Measurements from ENCODE around the gene CA5A. TPM values are rescaled to one million over a fixed set of nuclear protein-coding genes. Genes with fewer than 3 reads are reported as not detected.

Gene CA5A
- total and polyA plus RNA-seq, 2 of the 13 experiments (the other 11 are each of a cell fraction or from before 2014, with no cell fraction given), result 66.8 to 106 TPM

DNA sequence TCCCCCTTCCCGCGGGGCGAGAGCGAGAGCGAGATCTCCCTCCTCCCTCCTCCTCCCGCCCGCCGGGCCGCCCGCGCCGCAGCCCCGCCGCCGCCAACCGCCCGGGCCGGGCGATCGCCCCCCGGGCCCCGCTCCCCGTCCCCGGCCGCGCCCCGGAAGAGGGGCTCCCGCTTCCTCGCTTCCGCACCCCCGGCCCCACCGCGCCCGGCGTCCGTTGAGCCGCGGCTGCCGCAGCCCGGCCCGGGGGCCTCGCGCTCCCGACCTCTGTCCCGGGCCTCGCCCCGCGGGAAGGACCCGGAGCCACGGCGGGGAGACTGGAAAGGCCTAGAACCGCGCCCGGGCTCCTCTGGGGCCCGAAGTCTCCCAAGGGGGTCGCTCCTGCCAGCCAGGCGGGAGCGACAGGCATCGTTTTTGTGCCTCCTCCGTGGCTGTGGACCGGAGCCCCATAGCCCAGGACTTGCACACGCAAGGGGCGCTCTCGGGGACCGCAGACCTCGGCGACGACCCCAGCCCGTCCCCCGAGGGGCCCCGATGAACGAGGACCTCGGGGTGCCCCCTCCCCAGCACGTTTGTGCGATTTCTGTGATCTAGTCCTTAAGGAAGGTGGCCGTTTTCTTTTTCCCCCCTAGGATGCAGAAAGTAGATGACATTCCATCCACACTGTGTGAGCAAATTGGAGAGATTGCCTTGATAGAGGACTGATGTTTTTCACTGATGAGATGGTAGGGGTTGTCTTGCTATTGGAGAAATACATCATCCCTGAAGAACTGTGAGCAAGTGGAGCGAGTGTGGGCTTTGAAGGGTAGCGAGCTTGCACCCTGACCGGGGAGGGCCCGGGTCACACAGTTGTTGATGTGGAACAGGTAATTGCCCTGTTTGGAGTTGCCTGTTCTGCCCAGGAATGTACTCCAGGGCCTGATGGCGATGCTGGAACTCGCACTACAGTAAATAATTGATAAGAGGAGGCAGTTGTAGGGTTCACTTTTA lies 15.5 kb upstream of the CA5A start (continued):
- TF ChIP-seq ZNF562 (CRISPR knock-in tag; IDR thresholded peaks at IDR 0.05; ENCODE audit: borderline replicate concordance), result no peak
- TF ChIP-seq ATRX (CRISPR knock-in tag; IDR thresholded peaks at IDR 0.05; ENCODE audit: borderline replicate concordance), result no peak
- TF ChIP-seq LCORL (IDR thresholded peaks at IDR 0.05), result no peak
- TF ChIP-seq LCORL (CRISPR knock-in tag; IDR thresholded peaks at IDR 0.05), result peak; percentile 45; the same call in 1 of the 2 replicates
- TF ChIP-seq, protein P1, sequence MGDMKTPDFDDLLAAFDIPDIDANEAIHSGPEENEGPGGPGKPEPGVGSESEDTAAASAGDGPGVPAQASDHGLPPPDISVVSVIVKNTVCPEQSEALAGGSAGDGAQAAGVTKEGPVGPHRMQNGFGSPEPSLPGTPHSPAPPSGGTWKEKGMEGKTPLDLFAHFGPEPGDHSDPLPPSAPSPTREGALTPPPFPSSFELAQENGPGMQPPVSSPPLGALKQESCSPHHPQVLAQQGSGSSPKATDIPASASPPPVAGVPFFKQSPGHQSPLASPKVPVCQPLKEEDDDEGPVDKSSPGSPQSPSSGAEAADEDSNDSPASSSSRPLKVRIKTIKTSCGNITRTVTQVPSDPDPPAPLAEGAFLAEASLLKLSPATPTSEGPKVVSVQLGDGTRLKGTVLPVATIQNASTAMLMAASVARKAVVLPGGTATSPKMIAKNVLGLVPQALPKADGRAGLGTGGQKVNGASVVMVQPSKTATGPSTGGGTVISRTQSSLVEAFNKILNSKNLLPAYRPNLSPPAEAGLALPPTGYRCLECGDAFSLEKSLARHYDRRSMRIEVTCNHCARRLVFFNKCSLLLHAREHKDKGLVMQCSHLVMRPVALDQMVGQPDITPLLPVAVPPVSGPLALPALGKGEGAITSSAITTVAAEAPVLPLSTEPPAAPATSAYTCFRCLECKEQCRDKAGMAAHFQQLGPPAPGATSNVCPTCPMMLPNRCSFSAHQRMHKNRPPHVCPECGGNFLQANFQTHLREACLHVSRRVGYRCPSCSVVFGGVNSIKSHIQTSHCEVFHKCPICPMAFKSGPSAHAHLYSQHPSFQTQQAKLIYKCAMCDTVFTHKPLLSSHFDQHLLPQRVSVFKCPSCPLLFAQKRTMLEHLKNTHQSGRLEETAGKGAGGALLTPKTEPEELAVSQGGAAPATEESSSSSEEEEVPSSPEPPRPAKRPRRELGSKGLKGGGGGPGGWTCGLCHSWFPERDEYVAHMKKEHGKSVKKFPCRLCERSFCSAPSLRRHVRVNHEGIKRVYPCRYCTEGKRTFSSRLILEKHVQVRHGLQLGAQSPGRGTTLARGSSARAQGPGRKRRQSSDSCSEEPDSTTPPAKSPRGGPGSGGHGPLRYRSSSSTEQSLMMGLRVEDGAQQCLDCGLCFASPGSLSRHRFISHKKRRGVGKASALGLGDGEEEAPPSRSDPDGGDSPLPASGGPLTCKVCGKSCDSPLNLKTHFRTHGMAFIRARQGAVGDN (CRISPR knock-in tag; IDR thresholded peaks at IDR 0.05), result peak; percentile 56
- 0 out of 2 replicates have a peak, but pooled peaks have one; percentile 11 for TF ChIP-seq MAX (IDR thresholded peaks at IDR 0.05)
- peak; percentile 32; the same call in 1 of the 2 replicates for TF ChIP-seq TFDP1 (CRISPR knock-in tag; IDR thresholded peaks at IDR 0.05; ENCODE audit: borderline replicate concordance)
- TF ChIP-seq ZFP62 (CRISPR knock-in tag; IDR thresholded peaks at IDR 0.05), result no peak
- peak; percentile 55 for TF ChIP-seq TEAD3 (CRISPR knock-in tag; optimal IDR thresholded peaks at IDR 0.05; ENCODE audit: borderline replicate concordance)
- no peak for TF ChIP-seq SIX1 (CRISPR knock-in tag; IDR thresholded peaks at IDR 0.05; ENCODE audit: borderline replicate concordance)
- TF ChIP-seq ZFP36L2 (CRISPR knock-in tag; IDR thresholded peaks at IDR 0.05), result no peak
- TF ChIP-seq ZNF761 (CRISPR knock-in tag; conservative IDR thresholded peaks at IDR 0.05), result no peak
- no peak for TF ChIP-seq REL (CRISPR knock-in tag; conservative IDR thresholded peaks at IDR 0.05)
- TF ChIP-seq XRCC5 (optimal IDR thresholded peaks at IDR 0.05; ENCODE audit: low read length), result no peak
- TF ChIP-seq, protein P2, sequence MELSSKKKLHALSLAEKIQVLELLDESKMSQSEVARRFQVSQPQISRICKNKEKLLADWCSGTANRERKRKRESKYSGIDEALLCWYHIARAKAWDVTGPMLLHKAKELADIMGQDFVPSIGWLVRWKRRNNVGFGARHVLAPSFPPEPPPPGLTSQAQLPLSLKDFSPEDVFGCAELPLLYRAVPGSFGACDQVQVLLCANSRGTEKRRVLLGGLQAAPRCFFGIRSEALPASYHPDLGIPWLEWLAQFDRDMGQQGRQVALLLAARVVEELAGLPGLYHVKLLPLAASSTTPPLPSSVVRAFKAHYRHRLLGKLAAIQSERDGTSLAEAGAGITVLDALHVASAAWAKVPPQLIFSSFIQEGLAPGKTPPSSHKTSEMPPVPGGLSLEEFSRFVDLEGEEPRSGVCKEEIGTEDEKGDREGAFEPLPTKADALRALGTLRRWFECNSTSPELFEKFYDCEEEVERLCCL (CRISPR knock-in tag; IDR thresholded peaks at IDR 0.05; ENCODE audit: borderline replicate concordance), result no peak
- TF ChIP-seq, protein P3, sequence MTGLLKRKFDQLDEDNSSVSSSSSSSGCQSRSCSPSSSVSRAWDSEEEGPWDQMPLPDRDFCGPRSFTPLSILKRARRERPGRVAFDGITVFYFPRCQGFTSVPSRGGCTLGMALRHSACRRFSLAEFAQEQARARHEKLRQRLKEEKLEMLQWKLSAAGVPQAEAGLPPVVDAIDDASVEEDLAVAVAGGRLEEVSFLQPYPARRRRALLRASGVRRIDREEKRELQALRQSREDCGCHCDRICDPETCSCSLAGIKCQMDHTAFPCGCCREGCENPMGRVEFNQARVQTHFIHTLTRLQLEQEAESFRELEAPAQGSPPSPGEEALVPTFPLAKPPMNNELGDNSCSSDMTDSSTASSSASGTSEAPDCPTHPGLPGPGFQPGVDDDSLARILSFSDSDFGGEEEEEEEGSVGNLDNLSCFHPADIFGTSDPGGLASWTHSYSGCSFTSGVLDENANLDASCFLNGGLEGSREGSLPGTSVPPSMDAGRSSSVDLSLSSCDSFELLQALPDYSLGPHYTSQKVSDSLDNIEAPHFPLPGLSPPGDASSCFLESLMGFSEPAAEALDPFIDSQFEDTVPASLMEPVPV (CRISPR knock-in tag; IDR thresholded peaks at IDR 0.05), result 0 out of 2 replicates have a peak, but pooled peaks have one; percentile 18
- TF ChIP-seq, protein P4, sequence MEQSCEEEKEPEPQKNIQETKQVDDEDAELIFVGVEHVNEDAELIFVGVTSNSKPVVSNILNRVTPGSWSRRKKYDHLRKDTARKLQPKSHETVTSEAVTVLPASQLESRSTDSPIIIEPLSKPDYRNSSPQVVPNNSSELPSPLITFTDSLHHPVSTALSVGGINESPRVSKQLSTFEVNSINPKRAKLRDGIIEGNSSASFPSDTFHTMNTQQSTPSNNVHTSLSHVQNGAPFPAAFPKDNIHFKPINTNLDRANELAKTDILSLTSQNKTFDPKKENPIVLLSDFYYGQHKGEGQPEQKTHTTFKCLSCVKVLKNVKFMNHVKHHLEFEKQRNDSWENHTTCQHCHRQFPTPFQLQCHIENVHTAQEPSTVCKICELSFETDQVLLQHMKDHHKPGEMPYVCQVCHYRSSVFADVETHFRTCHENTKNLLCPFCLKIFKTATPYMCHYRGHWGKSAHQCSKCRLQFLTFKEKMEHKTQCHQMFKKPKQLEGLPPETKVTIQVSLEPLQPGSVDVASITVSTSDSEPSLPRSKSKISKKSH (CRISPR knock-in tag; IDR thresholded peaks at IDR 0.05; ENCODE audit: borderline replicate concordance), result no peak
